IMR-90 (cell line): ENCODE results near the gene TSPY1. TPM values are rescaled to one million over a fixed set of nuclear protein-coding genes. Genes with fewer than 3 reads are reported as not detected.

Experiments used
- polyA plus RNA-seq, 3 experiments: library from polyadenylated mRNA; depleted of rRNA; stranded (reverse); fragments of >200 nt; gene quantifications; 2 replicates each; pipeline ENCODE4 v1.2.3, GENCODE V29; 2012; ENCODE audit warnings: low replicate concordance in 1 of 3
- total RNA-seq: library from RNA; depleted of rRNA; stranded (reverse); fragments of >200 nt; gene quantifications from 2 replicates; pipeline ENCODE4 v1.2.3, GENCODE V29; 2012; rRNA removed

Gene TSPY1
- total and polyA plus RNA-seq, 2 of the 4 experiments (the other 2 are of a cell fraction) = not detected

Other genes with a start within 250 kb of the TSPY1 start
- not detected in 2 replicates for gene TSPY4, start 129.5 kb upstream of the TSPY1 start, total RNA-seq
- not detected in 2 replicates for gene TSPY4, start 129.5 kb upstream of the TSPY1 start, polyA plus RNA-seq (2012; rRNA removed)
- not detected in 2 replicates for gene TSPY8, start 109.2 kb upstream of the TSPY1 start, total RNA-seq
- not detected in 2 replicates for gene TSPY8, start 109.2 kb upstream of the TSPY1 start, polyA plus RNA-seq (2012; rRNA removed)
- not detected in 2 replicates for gene TSPY3, start 68.5 kb upstream of the TSPY1 start, total RNA-seq
- not detected in 2 replicates for gene TSPY3, start 68.5 kb upstream of the TSPY1 start, polyA plus RNA-seq (2012; rRNA removed)
- gene TSPY9, start 20.3 kb downstream of the TSPY1 start, total RNA-seq = not detected in 2 replicates
- gene TSPY9, start 20.3 kb downstream of the TSPY1 start, polyA plus RNA-seq (2012; rRNA removed) = not detected in 2 replicates
- gene TSPY10, start 60.9 kb downstream of the TSPY1 start, total RNA-seq = not detected in 2 replicates
- gene TSPY10, start 60.9 kb downstream of the TSPY1 start, polyA plus RNA-seq (2012; rRNA removed) = not detected in 2 replicates